ENCODE results near the gene ICAM3. TPM values are rescaled to one million over a fixed set of nuclear protein-coding genes. Genes with fewer than 3 reads are reported as not detected.

ICAM3 gene
- total RNA-seq, 1 experiment from 2014 or later: 8.3 TPM

GRCh38 chr19:10343495-10343894, 4.1 kb upstream of the ICAM3 start:
- H3K4me3 ChIP-seq (replicated peaks in 1 of 2; ENCODE audit: low read depth in 1 of 2, low read length in 2 of 2): no peak overlapping the region
- ATAC-seq: no peak
- peaks cover 0 to 14% of the 10 kb centered on the region in 2 experiments; a peak in 2 of 4 replicates for H3K4me1 ChIP-seq (ENCODE audit: control insufficient read depth in 1 of 2, insufficient read depth in 2 of 2, low read length in 2 of 2)
- POLR2A ChIA-PET: interaction anchor here (3.2 kb wide), 1 partner anchor 9 kb away, joined by 16 read pairs; the partner anchor contains the start of gene RAVER1
- no peaks in the 10 kb centered on the region for H3K79me2 ChIP-seq (ENCODE audit: insufficient read depth, low read length)
- no peak for DNase-seq (ENCODE audit: low read depth, low spot score)
- no peaks in the 10 kb centered on the region for H3K9me3 ChIP-seq (ENCODE audit: control insufficient read depth in 1 of 2, insufficient read depth in 1 of 2, low read depth in 1 of 2, low read length in 2 of 2)
- H3K9ac ChIP-seq (ENCODE audit: low read length): no peak overlapping the region
- RAD21 ChIA-PET (ENCODE audit: low non-redundant PET in 1 of 2, low total read pairs in 2 of 2, uncharacterized antibody in 2 of 2, unreplicated experiment in 2 of 2): no interaction called here
- H3K27me3 ChIP-seq (ENCODE audit: insufficient read depth, low read length): no peaks in the 10 kb centered on the region
- CTCF ChIA-PET: interaction anchor here (1.4 kb wide), 1 partner anchor 85 kb away, joined by 3 read pairs; no protein-coding TSS in a partner anchor
- H3K4me2 ChIP-seq (ENCODE audit: low read length): no peak overlapping the region
- H2AFZ ChIP-seq (ENCODE audit: low read depth, low read length, poor library complexity, severe bottlenecking): no peak overlapping the region
- intact Hi-C loops (cut with micrococcal nuclease): no loop called here
- no peaks in the 10 kb centered on the region for H3K36me3 ChIP-seq (ENCODE audit: control insufficient read depth in 1 of 2, insufficient read depth in 2 of 2, low read length in 2 of 2)
- no peaks in the 10 kb centered on the region for H3K9me2 ChIP-seq (ENCODE audit: insufficient read depth)
- no peaks in the 10 kb centered on the region for H4K20me1 ChIP-seq (ENCODE audit: insufficient read depth)
- TF ChIP-seq MAX (IDR thresholded peaks at IDR 0.05): no peak
- TF ChIP-seq EZH2phosphoT487 (IDR thresholded peaks at IDR 0.05; ENCODE audit: borderline replicate concordance): no peak
- H3K27ac ChIP-seq (ENCODE audit: low read depth, low read length): no peak overlapping the region
- no TSS peak for BruUV-seq (replicated peaks)

GRCh38 chr19:10339977-10340376, 553 bp upstream of the ICAM3 start:
- no peak overlapping the region for H3K9ac ChIP-seq (ENCODE audit: low read length)
- no peaks in the 10 kb centered on the region for H3K36me3 ChIP-seq (ENCODE audit: control insufficient read depth in 1 of 2, insufficient read depth in 2 of 2, low read length in 2 of 2)
- H3K79me2 ChIP-seq (ENCODE audit: insufficient read depth, low read length): no peaks in the 10 kb centered on the region
- no peak for DNase-seq (ENCODE audit: low read depth, low spot score)
- RAD21 ChIA-PET (ENCODE audit: low non-redundant PET in 1 of 2, low total read pairs in 2 of 2, uncharacterized antibody in 2 of 2, unreplicated experiment in 2 of 2): no interaction called here
- intact Hi-C loops (cut with micrococcal nuclease): no loop called here
- H3K9me2 ChIP-seq (ENCODE audit: insufficient read depth): no peaks in the 10 kb centered on the region
- no TSS peak for BruUV-seq (replicated peaks)
- no peak overlapping the region for H3K27ac ChIP-seq (ENCODE audit: low read depth, low read length)
- no peaks in the 10 kb centered on the region for H3K27me3 ChIP-seq (ENCODE audit: insufficient read depth, low read length)
- H3K4me3 ChIP-seq (replicated peaks in 1 of 2; ENCODE audit: low read depth in 1 of 2, low read length in 2 of 2): no peak overlapping the region
- H3K9me3 ChIP-seq (ENCODE audit: control insufficient read depth in 1 of 2, insufficient read depth in 1 of 2, low read depth in 1 of 2, low read length in 2 of 2): no peaks in the 10 kb centered on the region
- no peak for TF ChIP-seq YY1 (IDR thresholded peaks at IDR 0.05; ENCODE audit: extremely low read depth, insufficient replicate concordance, low read depth, low read length)
- TF ChIP-seq CTCF (IDR thresholded peaks at IDR 0.05 in 2 of 3, conservative IDR thresholded peaks at IDR 0.05 in 1 of 3; ENCODE audit: borderline replicate concordance in 1 of 3, insufficient read depth in 1 of 3, low read depth in 2 of 3, low read length in 2 of 3): no peak
- TF ChIP-seq EGR1 (IDR thresholded peaks at IDR 0.05; ENCODE audit: low read depth): no peak
- no peak for TF ChIP-seq CBX3 (IDR thresholded peaks at IDR 0.05; ENCODE audit: low read depth)
- TF ChIP-seq EZH2 (IDR thresholded peaks at IDR 0.05): no peak
- no peak for TF ChIP-seq SP1 (IDR thresholded peaks at IDR 0.05; ENCODE audit: low read depth)
- TF ChIP-seq POLR2AphosphoS5 (IDR thresholded peaks at IDR 0.05; ENCODE audit: low read depth, low read length): no peak
- TF ChIP-seq ATF3 (IDR thresholded peaks at IDR 0.05): no peak
- TF ChIP-seq RAD21 (IDR thresholded peaks at IDR 0.05; ENCODE audit: low read depth): no peak
- TF ChIP-seq REST (IDR thresholded peaks at IDR 0.05; ENCODE audit: low read depth): no peak
- POLR2A ChIA-PET: no interaction called here
- no peaks in the 10 kb centered on the region for H4K20me1 ChIP-seq (ENCODE audit: insufficient read depth)
- CTCF ChIA-PET: no interaction called here
- no peak overlapping the region for H3K4me2 ChIP-seq (ENCODE audit: low read length)
- H2AFZ ChIP-seq (ENCODE audit: low read depth, low read length, poor library complexity, severe bottlenecking): no peak overlapping the region
- no peak for ATAC-seq
- peaks cover 0 to 15% of the 10 kb centered on the region in 2 experiments; a peak in 2 of 4 replicates for H3K4me1 ChIP-seq (ENCODE audit: control insufficient read depth in 1 of 2, insufficient read depth in 2 of 2, low read length in 2 of 2)
